Cerebellar nuclear complex (tissue), 1 donor: ENCODE data around the gene SNAPC4.

Source experiments
- DNase-seq, 2 experiments: peaks; one replicate each; lab custom pipeline; 2025; lab: John Stamatoyannopoulos, UW

SNAPC4 gene

GRCh38 chr9:136400038-136400834 is at the start of gene SNAPC4:
TSS of gene SNAPC4 (minus strand) at chr9:136400170. CDS start at chr9:136398428, 1,742 bp downstream.
- peak in 1 of 2 experiments; percentile 8 for DNase-seq

- DNase-seq, result no peak
These were observed 48.7 kb upstream of the SNAPC4 start for GRCh38 chr9:136448655-136449054.

GRCh38 chr9:136447173-136447778 is 47.3 kb upstream of the SNAPC4 start:
- DNase-seq, result no peak

- no peak for DNase-seq
These were observed 45.8 kb upstream of the SNAPC4 start for GRCh38 chr9:136445799-136446198.

- no peak for DNase-seq
These were observed 44.1 kb upstream of the SNAPC4 start for GRCh38 chr9:136444102-136444501.

GRCh38 chr9:136443687-136444086 is 43.7 kb upstream of the SNAPC4 start:
- DNase-seq, result no peak

- no peak for DNase-seq
These were observed 43.1 kb upstream of the SNAPC4 start for GRCh38 chr9:136443087-136443486.

- DNase-seq, result no peak
These were observed 42.3 kb upstream of the SNAPC4 start for GRCh38 chr9:136442265-136442664.

- no peak for DNase-seq
These were observed 41.8 kb upstream of the SNAPC4 start for GRCh38 chr9:136441681-136442245.

- no peak for DNase-seq
These were observed 41.3 kb upstream of the SNAPC4 start for GRCh38 chr9:136441191-136441680.

GRCh38 chr9:136439481-136440408 is 39.8 kb upstream of the SNAPC4 start, which contains the start of gene INPP5E:
TSS of gene INPP5E (minus strand) at chr9:136439845. CDS start at chr9:136439419, 426 bp downstream.
- no peak for DNase-seq

GRCh38 chr9:136438548-136439480 is 38.8 kb upstream of the SNAPC4 start:
- no peak for DNase-seq

GRCh38 chr9:136437839-136438547 is 38.0 kb upstream of the SNAPC4 start:
- no peak for DNase-seq

- DNase-seq, result no peak
These were observed 37.5 kb upstream of the SNAPC4 start for GRCh38 chr9:136437430-136437829.

GRCh38 chr9:136436055-136436634 is 36.2 kb upstream of the SNAPC4 start:
- no peak for DNase-seq

- DNase-seq, result no peak
These were observed 34.7 kb upstream of the SNAPC4 start for GRCh38 chr9:136434580-136435169.

- DNase-seq, result no peak
These were observed 34.0 kb upstream of the SNAPC4 start for GRCh38 chr9:136433849-136434579.

GRCh38 chr9:136433043-136433715 is 33.2 kb upstream of the SNAPC4 start:
- DNase-seq, result no peak
